OCI-M2 (cell line): ENCODE data around the gene PALM3.
"Not testable (repeated sequence)": the region's sequence is repeated elsewhere in the genome, so short reads cannot be mapped to it uniquely, and the experiment has no call there.

Experiments used
- DNase-seq: peaks from one replicate; lab custom pipeline; 2025; ENCODE audit not compliant: unreplicated experiment; lab: John Stamatoyannopoulos, UW

Gene PALM3

DNA sequence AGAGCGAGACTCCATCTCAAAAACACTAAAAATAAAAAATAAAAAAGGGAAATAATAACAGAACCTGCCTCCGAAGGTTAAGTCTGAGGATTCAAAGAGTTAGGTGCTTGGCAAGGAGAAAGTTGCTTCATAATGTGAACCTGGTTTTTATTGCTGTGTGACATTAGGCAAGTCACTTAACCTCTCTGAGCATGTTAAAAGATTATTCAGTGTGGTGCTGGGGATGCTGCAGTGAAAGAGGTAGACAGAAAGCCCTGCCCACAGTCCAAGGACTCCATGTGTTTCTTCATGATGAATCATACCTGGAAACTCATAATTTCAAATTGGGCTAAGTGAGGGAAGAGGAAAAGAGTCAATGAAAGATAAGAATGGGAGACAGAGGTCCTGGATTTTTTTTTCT lies 27.9 kb downstream of the PALM3 start:
- no peak for DNase-seq

DNA sequence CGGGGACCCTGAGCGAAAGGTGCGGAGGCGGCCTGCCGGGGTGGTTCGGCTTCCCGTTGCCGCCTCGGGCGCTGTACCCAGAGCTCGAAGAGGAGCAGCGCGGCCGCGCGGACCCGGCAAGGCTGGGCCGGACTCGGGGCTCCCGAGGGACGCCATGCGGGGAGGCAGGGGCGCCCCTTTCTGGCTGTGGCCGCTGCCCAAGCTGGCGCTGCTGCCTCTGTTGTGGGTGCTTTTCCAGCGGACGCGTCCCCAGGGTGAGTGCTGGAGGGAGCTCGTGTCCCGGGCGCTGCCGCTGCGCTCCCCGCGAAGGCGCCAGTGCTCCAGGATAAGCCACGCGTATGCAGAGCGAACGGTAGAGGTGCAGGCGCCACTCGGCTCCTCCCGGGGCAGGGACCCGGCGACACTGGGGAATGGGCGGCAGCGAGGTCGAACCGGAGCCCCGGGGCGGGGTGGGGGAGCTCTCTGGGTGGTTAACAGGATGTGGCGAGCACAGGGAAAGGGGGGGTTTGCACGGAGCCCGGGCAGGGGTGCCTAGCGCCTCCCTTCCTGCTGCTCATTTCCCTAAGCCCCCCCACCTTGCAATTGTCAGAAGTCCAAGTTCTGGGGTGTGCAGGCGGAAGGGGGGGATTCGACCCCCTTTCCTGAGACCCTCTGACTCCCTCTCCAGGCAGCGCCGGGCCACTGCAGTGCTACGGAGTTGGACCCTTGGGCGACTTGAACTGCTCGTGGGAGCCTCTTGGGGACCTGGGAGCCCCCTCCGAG lies 30.0 kb downstream of the PALM3 start, which contains the start of gene IL27RA:
Gene IL27RA (plus strand): TSS at position 44 of the 762 bp plus-strand sequence. CDS start 111 bp downstream, at position 155.
- peak; percentile 78 for DNase-seq

DNA sequence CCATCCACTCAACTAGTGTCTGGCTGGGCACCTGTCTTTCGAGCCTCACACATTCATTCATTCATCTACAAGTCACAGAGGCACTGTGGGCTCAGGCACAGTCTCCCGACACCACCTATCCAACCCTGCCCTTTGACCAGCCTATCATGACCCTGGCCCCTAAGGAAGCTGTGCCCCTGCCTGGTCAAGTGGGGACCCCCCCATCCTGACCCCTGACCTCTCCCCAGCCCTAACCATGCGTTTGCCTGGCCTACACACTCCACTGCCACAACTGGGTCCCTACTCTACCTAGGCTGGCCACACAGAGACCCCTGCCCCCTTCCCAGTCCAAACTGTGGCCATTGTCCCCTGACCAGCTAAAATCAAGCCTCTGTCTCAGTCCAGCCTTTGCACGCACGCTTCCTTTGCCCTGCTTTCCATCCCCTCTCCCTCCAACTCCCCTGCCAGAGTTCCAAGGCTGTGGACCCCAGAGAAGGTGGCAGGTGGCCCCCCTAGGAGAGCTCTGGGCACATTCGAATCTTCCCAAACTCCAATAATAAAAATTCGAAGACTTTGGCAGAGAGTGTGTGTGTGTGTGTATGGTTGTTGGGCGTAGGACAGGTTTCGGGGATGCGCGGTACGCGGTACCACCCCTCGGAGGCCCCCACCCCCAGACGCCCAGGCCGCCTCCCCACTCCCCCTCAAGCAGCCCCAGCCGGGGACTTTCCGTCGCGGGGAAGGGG lies 30.7 kb downstream of the PALM3 start:
- DNase-seq = no peak

DNA sequence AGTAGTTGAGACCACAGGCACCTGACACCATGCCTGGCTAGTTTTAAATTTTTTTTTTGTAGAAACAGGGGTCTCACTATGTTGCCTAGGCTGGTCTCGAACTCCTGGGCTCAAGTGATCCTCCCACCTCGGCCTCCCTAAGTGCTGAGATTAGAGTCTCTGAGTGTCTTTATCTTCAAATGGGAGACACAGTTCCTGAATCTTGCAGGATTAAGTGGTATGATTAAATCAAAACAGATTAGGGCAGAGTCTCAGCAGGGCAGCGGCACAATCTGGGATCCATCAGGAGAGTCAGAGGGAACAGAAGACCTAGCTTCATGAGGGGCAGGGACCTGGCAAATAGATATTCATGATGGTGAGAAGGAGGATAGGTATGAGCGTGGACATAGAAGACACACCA lies 33.0 kb downstream of the PALM3 start:
- DNase-seq = no peak

DNA sequence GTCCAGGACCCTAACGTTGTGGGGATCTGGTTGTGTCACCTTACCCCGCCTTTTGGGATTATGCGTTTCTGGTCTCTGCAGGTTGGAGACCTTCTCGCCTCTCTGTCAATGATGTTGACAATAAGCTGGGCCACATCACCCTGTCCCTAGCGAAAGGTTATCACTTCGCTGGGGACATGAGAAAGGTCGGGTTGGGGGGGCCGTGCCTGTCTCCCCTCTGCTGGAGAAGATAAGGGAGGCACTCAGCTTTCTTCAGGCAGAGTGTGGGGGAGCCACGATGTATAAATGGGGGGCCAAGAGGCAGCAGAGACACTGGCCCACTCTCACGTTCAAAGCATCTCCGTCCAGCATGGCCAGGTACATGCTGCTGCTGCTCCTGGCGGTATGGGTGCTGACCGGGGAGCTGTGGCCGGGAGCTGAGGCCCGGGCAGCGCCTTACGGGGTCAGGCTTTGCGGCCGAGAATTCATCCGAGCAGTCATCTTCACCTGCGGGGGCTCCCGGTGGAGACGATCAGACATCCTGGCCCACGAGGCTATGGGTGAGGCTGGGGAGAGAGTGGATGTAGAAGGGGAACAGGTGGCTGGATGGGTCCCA lies 33.9 kb downstream of the PALM3 start, which contains the start of gene RLN3:
Gene RLN3 (plus strand): TSS at position 293 of the 595 bp plus-strand sequence. CDS start 57 bp downstream, at position 350.
- no peak for DNase-seq

DNA sequence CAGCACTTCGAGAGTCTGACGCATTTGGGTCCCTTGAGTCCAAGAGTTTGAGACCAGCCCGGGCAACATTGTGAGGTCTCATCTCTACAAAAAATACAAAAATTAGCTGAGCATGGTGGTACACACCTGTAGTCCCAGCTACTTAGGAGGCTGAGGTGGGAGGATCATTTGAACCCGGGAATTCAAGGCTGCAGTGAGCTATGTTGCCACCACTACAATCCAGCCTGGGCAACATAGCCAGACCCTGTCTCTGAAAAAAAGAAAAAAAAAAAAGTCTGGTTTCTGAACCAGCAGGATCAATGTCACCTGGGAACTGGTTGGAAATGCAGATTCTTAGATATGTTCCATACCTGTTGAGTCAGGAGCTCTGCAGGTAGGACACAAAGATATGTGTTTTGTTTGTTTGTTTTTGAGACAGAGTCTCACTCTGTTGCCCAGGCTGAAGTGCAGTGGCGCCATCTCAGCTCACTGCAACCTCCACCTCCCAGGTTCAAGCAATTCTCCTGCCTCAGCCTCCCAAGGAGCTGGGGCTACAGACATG lies 35.2 kb downstream of the PALM3 start:
- not testable (repeated sequence) for DNase-seq

DNA sequence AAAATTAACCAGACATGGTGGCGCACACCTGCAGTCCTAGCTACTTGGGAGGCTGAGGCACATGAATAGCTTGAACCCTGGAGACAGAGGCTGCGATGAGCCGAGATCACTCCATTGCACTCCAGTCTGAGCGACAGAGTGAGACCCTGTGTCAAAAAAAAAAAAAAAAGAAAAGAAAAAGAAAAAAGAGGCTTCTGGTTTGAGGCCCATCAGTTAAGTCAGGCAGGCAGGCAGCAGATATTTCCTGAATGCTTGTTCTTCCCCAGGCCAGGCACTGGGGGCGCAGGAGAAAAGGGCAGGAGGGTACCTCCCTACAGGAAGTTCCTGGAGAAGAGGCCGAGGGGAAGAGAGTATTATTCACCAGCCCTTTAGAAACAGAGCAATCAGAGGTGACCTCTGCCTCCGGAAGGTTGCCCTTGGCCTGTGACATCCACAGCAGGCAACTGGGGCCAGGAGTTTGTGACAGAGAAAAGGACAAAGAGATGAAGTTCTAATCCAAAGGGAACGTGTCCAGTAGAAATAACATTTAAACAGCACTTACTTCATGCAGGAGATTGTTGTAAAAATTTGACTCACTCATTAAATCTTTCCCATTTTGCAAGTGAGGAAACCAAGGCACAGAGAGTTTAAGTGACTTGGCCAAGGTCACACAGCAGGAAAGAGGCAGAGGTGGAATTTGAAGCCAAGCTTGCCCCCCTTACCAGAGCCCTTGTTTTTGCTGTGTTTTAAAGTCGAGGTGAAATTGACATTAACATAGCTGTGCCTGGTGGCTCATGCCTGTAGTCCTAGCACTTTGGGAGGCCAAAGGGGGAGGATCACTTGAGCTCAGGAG lies 38.3 kb downstream of the PALM3 start:
- DNase-seq = peak; percentile 58

DNA sequence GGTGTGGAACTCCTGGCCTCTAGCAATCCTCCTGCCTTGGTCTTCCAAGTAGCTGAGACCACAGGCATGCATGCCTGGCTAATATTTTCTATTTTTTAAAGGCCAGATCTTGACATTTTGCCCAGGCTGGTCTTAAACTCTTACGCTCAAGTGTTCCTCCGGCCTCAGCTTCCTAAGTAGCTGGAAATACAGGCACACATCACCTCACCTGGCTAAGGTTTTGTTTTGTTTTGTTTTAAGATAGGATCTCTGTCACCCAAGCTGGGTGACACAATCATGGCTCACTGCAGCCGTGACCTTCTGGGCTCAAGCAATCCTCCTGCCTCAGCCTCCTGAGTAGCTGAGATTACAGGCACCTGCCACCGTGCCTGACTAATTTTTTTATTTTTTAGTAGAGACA lies 39.4 kb downstream of the PALM3 start:
- DNase-seq = no peak

DNA sequence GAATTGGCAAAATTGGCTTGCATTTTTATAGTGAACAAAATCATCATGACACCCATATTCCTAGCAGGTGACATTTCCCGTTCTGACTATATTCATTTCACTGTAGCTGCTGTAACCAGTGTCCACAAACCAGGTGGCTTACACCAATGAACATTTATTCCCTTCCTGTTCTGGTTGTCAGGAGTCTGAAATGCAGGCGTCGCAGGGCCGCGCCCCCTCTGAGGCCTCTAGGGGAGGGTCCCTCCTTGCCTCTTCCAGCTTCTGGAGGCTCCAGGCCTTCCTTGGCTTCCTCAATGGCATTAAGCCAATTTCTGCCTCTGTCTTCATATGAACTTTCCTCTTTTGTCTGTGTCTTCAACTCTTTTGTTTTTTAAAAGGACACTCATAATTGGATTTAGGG lies 40.4 kb downstream of the PALM3 start:
- no peak for DNase-seq

DNA sequence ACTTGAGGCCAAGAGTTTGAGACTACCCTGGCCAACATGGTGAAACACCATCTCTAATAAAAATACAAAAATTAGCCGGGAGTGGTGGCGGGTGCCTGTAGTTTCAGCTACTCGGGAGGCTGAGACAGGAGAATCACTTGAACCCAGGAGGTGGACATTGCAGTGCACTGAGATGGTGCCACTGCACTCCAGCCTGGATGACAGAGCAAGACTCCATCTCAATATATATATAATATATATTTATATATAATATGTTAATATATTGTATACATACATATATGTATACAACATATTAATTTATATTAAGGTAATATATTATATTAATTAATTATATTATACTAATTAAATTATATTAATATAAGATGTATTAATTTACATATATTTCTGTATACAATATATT lies 42.1 kb downstream of the PALM3 start:
- not testable (repeated sequence) for DNase-seq

DNA sequence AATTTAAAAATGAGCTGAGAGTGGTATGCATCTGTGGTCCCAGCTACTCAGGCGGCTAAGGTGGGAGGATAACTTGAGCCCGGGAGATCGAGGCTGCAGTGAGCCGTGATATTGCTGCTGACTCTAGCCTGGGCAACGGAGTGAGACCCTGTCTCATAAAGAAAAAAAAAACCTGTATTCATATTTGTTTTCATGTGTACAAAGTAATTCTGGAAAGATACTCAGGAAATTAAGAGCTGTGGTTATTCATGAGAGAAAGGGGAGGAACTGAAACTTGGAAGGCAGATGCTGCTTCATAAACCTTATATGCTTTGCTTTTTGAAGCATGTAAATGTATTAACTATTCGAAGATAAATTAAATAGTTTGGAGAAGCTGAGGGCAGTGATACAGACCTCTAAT lies 42.8 kb downstream of the PALM3 start:
- DNase-seq = no peak

DNA sequence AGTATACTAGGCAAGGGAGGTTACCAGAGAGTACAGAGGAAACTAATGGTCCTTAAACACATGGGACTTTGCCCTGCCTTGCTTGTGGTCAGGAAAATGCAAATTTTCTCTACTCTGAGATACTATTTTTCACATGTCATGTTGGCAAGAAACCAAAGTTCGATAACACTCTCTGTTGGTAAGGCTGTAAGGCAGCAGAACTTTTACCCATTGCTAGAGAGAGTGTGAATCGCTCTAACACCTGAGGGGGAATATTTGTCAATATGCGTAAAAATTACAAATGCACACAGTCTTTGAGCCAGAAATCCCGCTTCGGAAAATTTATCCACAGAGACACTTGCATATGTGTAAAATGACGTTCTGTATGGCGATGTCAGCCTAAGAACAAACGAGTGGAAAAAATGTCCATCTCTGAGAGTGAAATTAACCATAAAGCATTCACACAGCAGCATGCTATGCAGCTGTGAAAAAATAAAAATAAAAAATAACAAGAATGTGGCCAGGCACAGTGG lies 46.3 kb downstream of the PALM3 start:
- DNase-seq = no peak

DNA sequence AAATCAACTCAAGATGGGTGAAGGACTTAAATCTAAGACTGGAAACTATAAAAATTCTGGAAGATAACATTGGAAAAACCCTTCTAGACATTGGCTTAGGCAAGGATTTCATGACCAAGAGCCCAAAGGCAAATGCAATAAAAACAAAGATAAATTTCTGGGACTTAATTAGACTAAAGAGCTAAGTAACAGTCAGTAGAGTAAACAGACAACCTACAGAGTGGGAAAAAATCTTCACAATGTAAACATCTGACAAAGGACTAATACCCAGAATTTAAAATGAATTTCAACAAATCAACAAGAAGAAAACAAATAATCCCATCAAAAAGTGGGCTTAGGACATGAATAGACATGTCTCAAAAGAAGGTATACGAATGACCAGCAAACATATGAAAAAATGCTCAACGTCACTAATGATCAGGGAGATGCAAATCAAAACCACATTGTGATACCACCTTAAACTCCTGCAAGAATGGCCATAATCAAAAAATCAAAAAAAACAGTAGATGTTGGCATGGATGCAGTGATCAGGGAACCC lies 49.4 kb downstream of the PALM3 start:
- no peak for DNase-seq

DNA sequence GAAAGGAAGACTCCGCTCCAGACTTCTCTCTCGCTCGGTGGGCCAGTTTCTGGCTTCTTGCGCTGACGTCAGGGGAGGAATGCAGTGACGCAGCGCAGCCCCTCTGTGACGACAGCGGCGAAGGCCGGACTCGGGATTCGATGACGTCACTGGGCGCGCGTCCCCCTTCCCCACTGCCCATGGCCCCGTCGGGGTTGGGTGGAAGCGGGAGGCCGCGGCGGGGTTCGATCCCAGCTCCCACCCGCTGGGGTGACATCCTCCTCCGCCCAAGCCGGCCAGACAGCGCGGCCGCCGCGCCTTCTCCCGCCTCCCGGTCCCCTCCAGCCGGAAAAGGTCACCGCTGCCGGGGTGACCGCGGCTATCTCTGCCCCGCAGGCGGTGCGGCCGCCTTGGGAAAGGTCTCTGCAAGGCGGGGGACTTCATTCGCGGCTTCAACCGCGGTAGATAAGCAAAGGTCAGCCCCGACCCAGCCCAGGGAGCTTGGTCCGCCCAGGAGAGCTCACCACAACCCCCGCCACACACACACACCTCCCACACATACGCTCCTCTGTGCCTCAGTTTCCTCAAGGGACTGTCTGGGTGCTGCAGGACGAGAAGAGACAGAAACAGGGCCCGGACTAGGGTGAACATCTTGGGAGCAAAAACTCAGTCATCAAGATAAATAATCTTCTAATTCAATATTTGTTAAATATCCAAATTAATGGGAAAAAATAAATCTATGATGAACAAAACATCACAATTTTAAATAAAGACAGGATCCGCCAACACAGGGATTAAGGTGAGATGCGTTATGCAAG lies 54.9 kb downstream of the PALM3 start:
- peak; percentile 99 for DNase-seq

DNA sequence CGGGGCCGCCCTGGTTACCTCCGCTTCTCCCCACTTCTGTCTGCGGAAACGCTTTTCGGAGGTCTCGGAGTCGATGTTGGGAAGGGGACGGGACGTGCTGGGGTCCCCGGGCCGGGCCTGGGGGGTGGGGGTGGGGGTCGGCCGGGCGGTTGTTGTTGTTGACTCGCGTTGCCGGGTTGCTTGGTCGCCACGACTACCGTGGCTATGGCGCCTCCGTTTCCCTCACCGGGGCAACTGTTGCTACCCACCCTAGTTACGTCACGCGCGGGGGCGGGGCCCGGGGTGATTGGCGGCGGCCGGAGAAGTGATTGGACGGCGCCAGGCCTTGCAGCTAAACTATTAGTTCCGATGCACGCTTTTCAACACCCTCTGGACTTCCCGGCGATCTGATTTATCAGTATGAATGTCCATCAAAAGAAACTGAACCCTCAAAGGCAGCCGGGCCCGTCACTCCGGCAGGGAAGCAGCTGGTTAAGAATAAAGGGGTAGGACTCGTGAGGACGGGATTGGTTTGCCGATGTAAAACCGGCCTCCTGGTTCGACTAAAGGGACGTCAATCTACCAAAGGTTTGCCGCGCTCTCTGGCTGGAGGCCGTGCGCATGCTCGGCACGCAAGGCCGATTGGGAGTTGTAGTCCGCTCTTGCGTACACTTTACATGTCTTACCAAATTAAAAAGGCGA lies 55.7 kb downstream of the PALM3 start, which contains the start of gene RFX1:
Gene RFX1 (minus strand): TSS at position 236 of the 681 bp plus-strand sequence. CDS start 12,477 bp downstream, outside the sequence.
- DNase-seq = peak; percentile 99

DNA sequence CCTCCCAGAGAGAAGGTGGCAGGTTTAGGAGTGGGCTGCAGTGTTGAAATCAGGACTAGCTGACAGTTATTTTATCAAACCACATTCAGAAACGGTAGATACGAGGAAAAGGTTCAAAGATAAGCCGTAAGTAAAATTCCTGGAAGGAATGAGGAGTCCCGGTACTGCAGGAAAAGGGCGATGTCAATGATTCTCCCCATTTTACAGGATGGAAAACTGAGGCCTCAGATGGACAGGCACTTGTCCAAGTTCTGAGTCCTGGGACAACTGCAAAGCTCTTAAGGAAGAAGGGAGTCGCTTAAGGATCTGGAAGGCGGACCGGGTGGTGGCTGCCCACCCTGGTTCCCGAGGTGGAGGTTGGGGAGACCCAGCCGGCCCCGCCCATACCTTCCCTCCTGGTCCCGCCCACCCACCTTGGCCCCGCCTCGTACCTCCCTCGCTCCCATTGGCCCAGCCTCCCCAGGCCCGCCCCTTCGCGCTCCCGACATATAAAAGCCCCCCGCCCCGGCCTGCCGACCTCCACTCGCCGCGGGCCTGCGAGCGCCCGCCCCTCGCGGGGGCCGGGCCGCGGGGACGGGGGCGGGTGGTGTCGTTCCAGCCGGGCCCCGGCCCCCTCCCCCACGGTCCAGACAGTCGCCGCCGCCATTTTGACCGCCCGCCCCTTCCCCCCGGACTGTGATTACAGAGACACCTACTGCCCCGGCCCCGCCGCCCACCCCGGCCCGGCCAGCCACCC lies 56.4 kb downstream of the PALM3 start:
- peak; percentile 88 for DNase-seq

DNA sequence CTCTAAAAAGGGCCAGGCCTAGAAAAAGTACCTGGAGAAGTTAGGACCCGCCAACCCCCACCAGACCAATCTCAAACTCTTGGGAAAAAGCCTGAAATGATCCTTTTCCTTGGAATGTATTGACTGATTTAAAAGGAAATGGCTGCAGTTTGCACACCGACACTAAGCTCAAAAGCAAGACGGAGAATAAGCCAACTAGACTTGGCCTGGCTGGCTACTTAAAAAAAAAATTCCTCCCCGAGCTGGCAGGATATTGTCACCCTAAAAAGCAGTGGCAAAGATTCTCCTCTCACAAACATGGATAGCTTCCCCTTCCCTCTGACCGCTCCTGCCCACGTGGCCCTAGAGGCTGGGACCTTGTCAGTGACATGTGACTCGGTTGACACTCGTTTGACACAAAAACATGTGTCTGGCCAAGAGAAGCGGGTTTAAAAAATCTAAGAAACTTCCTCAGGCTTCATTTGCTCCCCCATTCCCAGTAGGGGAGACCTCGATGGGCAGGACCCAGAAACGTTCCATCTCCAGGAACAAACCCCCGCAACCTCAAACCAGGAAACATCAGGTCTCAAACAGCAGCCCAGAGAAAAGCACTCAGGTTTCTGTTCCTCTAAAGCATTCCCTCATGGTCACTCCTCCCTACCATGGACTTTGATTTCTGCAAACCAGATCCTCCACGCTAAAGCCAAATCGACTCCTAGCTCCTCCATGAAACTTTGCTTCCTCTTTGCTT lies 57.1 kb downstream of the PALM3 start:
- peak; percentile 76 for DNase-seq
